Lung (tissue), 12 donors: Measurements from ENCODE around the gene KRTAP4-2. TPM values are rescaled to one million over a fixed set of nuclear protein-coding genes. Genes with fewer than 3 reads are reported as not detected.
"Not testable (repeated sequence)": the region's sequence is repeated elsewhere in the genome, so short reads cannot be mapped to it uniquely, and the experiment has no call there.

Experiments
- ATAC-seq: fragments of 200-7000 bp; cut with Tn5 transposase; one replicate; pipeline ENCODE4 v1.9.1; 2020; ENCODE audit warnings: moderate number of reproducible peaks; ENCODE audit not compliant: insufficient read depth, low FRiP score
- DNase-seq, 3 donors: peaks; one replicate each; pipeline ENCODE4 v3.0.0-alpha.2; 2013 to 2017
- H3K27ac ChIP-seq, 2 donors: one replicate each; pipeline ENCODE4 v1.5.1; 2013; ENCODE audit warnings: mild to moderate bottlenecking in 2 of 2, moderate library complexity in 2 of 2, control low read depth in 1 of 2, inconsistent platforms in 1 of 2, low read depth in 1 of 2, low read length in 1 of 2
- H3K27me3 ChIP-seq, 3 donors: one replicate each; pipeline ENCODE4 v1.5.1; 2013; ENCODE audit warnings: low read length in 2 of 3; ENCODE audit not compliant: control insufficient read depth in 3 of 3, insufficient read depth in 3 of 3
- H3K36me3 ChIP-seq, 4 donors: one replicate each; pipeline ENCODE4 v1.5.1; 2013; ENCODE audit warnings: low read length in 4 of 4, mild to moderate bottlenecking in 1 of 4, moderate library complexity in 1 of 4; ENCODE audit not compliant: control insufficient read depth in 4 of 4, insufficient read depth in 4 of 4
- H3K4me1 ChIP-seq, 5 donors: one replicate each; pipeline ENCODE4 v1.5.1; 2013; ENCODE audit warnings: low read length in 5 of 5, mild to moderate bottlenecking in 2 of 5, moderate library complexity in 1 of 5; ENCODE audit not compliant: control insufficient read depth in 5 of 5, insufficient read depth in 5 of 5
- H3K4me3 ChIP-seq: one replicate; pipeline ENCODE4 v1.5.1; 2013; ENCODE audit warnings: mild to moderate bottlenecking, control low read depth, moderate library complexity
- H3K9ac ChIP-seq, 2 donors: one replicate each; pipeline ENCODE4 v1.5.1; 2013; ENCODE audit warnings: low read length in 2 of 2, control low read depth in 1 of 2; ENCODE audit not compliant: insufficient read depth in 1 of 2
- H3K9me3 ChIP-seq, 4 donors: one replicate each; pipeline ENCODE4 v1.5.1; 2013; ENCODE audit warnings: low read length in 3 of 4, mild to moderate bottlenecking in 1 of 4, moderate library complexity in 1 of 4; ENCODE audit not compliant: control insufficient read depth in 4 of 4, insufficient read depth in 3 of 4
- WGBS, 2 donors: extraction: QIAGEN DNeasy Blood & Tissue Kit; methylation state at CpG; one replicate each; pipeline ENCODE4 v1.1.7; 2013; 5-methylcytosine and 5-hydroxymethylcytosine counted together
- polyA plus RNA-seq, 2 donors: library from polyadenylated mRNA; stranded (reverse); fragments of 200-250 nt; gene quantifications; one replicate each; pipeline ENCODE4 v1.2.1, GENCODE V29; 2013
- total RNA-seq, 2 donors: library from RNA; depleted of rRNA in 1 of 2; stranded (reverse); fragments of >200 nt in 1 of 2; gene quantifications; one replicate each; pipeline ENCODE4 v1.2.1, GENCODE V29; 2014 to 2021
- TF ChIP-seq, protein P1 (sequence below): IDR thresholded peaks from 2 replicates; pipeline ENCODE4 v1.5.1; 2012; ENCODE audit warnings: mild to moderate bottlenecking; ENCODE audit errors: control extremely low read depth, extremely low read depth
- donor health status: control.
- donor health status: control.
- donor health status: Bipolar disorder and iron deficiency.
- donor health status: healthy.
- donor health status: DM: yes; HTN: yes; CAD: no.

KRTAP4-2 gene
- total and polyA plus RNA-seq, 4 donors, result not detected

DNA sequence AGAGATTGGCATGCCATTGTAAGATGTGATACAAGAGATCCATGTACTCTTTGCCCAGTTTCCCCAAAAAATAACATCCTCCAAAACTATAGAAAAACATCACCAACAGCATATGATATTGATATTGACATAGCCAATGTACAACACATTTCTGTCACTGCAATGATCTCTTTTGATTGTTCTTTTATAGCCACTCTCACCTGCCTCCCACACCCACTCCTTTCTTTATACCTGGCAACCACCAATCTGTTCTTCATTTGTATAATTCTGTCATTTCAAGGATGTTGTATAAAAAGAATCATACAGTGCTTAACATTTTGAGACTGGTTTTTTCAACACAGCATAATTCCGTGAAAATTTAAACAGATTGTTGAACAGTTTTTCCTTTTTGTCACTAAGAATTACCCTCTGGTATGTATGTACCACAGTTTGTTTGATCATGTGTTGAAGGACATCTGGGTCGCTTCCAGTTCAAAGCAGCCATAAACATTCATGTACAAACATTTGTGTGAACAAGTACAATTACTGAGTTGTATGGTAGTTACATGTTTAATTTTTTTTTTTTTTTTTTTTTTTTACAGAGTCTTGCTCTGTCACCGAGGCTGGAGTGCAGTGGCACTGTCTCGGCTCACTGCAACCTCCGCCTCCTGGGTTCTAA lies 21.5 kb upstream of the KRTAP4-2 start:
- ATAC-seq (no peak), DNase-seq (peak in 2 of 3 donors; percentile 1 to 16)
- WGBS, 2 donors, result 57 to 61% methylated on average over 5 of the region's 5 CpGs
- Histone ChIP-seq H3K4me3 (no peak overlapping the region), H3K27me3 (no peaks in the 10 kb centered on the region), H3K9me3 (peaks cover 0 to 2% (median 0%) of the 10 kb centered on the region in 4 donors), H3K4me1 (no peaks in the 10 kb centered on the region), H3K9ac (no peak overlapping the region), H3K36me3 (no peaks in the 10 kb centered on the region), H3K27ac (no peak overlapping the region)
- TF ChIP-seq, protein P1, sequence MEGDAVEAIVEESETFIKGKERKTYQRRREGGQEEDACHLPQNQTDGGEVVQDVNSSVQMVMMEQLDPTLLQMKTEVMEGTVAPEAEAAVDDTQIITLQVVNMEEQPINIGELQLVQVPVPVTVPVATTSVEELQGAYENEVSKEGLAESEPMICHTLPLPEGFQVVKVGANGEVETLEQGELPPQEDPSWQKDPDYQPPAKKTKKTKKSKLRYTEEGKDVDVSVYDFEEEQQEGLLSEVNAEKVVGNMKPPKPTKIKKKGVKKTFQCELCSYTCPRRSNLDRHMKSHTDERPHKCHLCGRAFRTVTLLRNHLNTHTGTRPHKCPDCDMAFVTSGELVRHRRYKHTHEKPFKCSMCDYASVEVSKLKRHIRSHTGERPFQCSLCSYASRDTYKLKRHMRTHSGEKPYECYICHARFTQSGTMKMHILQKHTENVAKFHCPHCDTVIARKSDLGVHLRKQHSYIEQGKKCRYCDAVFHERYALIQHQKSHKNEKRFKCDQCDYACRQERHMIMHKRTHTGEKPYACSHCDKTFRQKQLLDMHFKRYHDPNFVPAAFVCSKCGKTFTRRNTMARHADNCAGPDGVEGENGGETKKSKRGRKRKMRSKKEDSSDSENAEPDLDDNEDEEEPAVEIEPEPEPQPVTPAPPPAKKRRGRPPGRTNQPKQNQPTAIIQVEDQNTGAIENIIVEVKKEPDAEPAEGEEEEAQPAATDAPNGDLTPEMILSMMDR, result no peak

DNA sequence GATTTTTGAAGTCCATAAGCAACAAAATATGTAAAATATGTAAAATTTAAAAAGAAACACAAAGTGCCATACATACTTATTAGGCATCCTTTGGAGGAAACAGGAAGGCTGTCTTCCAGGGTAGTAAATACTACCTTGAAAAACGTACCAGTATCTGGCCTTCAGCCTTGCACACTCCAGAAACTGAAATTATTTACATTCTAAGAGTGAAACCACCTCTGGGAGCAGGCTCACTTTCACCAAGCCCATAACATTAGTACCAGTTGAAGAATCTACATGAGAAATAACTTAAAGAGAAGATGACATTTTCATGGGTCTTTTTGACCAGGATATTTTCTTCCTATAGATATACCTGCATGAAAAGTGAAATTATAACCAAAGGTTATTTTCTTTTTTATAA lies 18.0 kb upstream of the KRTAP4-2 start:
- no peaks in the 10 kb centered on the region for H3K4me1 ChIP-seq
- H3K9ac ChIP-seq, result no peak overlapping the region
- no peak overlapping the region for H3K27ac ChIP-seq
- no peak overlapping the region for H3K4me3 ChIP-seq
- WGBS, 2 donors, result 25 to 45% methylated on average over 1 of the region's 1 CpG
- no peaks in the 10 kb centered on the region for H3K27me3 ChIP-seq
- ATAC-seq (no peak), DNase-seq (no peak)
- H3K36me3 ChIP-seq, result no peaks in the 10 kb centered on the region
- TF ChIP-seq, protein P1, result no peak
- H3K9me3 ChIP-seq, result peaks cover 0 to 2% (median 1%) of the 10 kb centered on the region in 4 donors

DNA sequence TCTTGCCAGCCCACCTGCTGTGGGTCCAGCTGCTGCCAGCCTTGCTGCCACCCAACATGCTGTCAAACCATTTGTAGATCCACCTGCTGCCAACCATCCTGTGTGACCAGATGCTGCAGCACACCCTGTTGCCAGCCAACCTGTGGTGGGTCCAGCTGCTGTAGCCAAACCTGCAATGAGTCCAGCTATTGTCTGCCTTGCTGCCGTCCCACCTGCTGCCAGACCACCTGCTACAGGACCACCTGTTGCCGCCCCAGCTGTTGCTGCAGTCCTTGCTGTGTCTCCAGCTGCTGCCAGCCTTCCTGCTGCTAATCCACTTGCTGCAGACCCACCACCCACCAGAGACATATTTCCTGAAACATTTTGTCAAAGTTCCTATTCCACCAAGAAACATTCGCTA lies 12.3 kb upstream of the KRTAP4-2 start:
- no peak for DNase-seq
- WGBS, 2 donors, result 84 to 93% methylated on average over 3 of the region's 3 CpGs
- Histone ChIP-seq H3K9ac (no peak overlapping the region), H3K36me3 (no peaks in the 10 kb centered on the region), H3K27ac (no peak overlapping the region), H3K27me3 (no peaks in the 10 kb centered on the region), H3K4me1 (no peaks in the 10 kb centered on the region), H3K4me3 (no peak overlapping the region), H3K9me3 (peaks cover 0 to 8% (median 0%) of the 10 kb centered on the region in 4 donors)
- ATAC-seq, result no peak
- TF ChIP-seq, protein P1, result no peak

DNA sequence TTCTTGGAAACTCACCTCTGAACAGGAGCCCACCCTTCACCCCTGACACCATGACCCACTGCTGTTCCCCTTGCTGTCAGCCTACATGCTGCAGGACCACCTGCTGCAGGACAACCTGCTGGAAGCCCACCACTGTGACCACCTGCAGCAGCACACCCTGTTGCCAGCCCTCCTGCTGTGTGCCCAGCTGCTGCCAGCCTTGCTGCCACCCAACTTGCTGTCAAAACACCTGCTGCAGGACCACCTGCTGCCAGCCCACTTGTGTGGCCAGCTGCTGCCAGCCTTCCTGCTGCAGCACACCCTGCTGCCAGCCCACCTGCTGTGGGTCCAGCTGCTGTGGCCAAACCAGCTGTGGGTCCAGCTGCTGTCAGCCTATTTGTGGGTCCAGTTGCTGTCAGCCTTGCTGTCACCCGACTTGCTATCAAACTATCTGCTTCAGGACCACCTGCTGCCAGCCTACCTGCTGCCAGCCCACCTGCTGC lies 11.9 kb upstream of the KRTAP4-2 start, which contains the start of gene KRTAP9-1:
TSS of gene KRTAP9-1 (plus strand) at position 51 of the 482 bp plus-strand sequence. CDS start at position 51, 0 bp downstream.
- not testable (repeated sequence) for H3K4me3 ChIP-seq, H3K36me3 ChIP-seq, H3K9me3 ChIP-seq, H3K27ac ChIP-seq, H3K9ac ChIP-seq, H3K4me1 ChIP-seq, DNase-seq, H3K27me3 ChIP-seq, ATAC-seq
- WGBS, 2 donors, result 80 to 93% methylated on average over 1 of the region's 1 CpG
